H1 (cell line): ENCODE data around the gene CRK. TPM values are rescaled to one million over a fixed set of nuclear protein-coding genes. Genes with fewer than 3 reads are reported as not detected.

ENCODE experiments used
- CTCF ChIA-PET: fragments of 300-600 bp; sonication (Branson Sonifier 250); formaldehyde crosslinking; loops from one replicate; lab custom pipeline; 2021; ENCODE audit not compliant: partially characterized antibody; lab: Charles Lee
- POLR2A ChIA-PET: fragments of 300-600 bp; sonication (Branson Sonifier 250); formaldehyde crosslinking; loops from one replicate; lab custom pipeline; 2021; ENCODE audit warnings: inconsistent platforms; ENCODE audit not compliant: partially characterized antibody; lab: Charles Lee
- DNase-seq, 2 experiments: peaks; one replicate each; pipeline versions ENCODE4 v3.0.0 to v3.0.0-alpha.2; 2010 to 2022; ENCODE audit warnings: low spot score in 2 of 2, low read depth in 1 of 2, mixed read lengths in 1 of 2
- FAIRE-seq: peaks from 2 replicates; lab custom pipeline; 2011; peaks lifted over from hg19 to GRCh38; lab: Jason Lieb, UNC
- H2AFZ ChIP-seq: 2 replicates; pipeline ENCODE4 v1.8.1; 2012; ENCODE audit warnings: low read length, inconsistent platforms
- H2AK5ac ChIP-seq: 2 replicates; pipeline ENCODE4 v1.6.1; 2013; ENCODE audit warnings: low read depth, low read length
- H2BK120ac ChIP-seq: replicated peaks from 2 replicates; pipeline ENCODE3; 2013; ENCODE audit warnings: low read depth, low read length, inconsistent platforms
- H2BK12ac ChIP-seq: 2 replicates; pipeline ENCODE4 v1.6.1; 2013; ENCODE audit warnings: low read depth, low read length
- H2BK15ac ChIP-seq: 2 replicates; pipeline ENCODE4 v1.6.1; 2013; ENCODE audit warnings: low read length
- H2BK20ac ChIP-seq: 2 replicates; pipeline ENCODE4 v1.6.1; 2013; ENCODE audit warnings: low read length
- H2BK5ac ChIP-seq: 2 replicates; pipeline ENCODE4 v1.6.1; 2013; ENCODE audit warnings: low read depth, low read length
- H3K14ac ChIP-seq: 2 replicates; pipeline ENCODE4 v1.6.1; 2013; ENCODE audit warnings: inconsistent platforms; ENCODE audit not compliant: insufficient read length
- H3K18ac ChIP-seq: 2 replicates; pipeline ENCODE4 v1.6.1; 2013; ENCODE audit warnings: low read length; ENCODE audit errors: extremely low read depth
- H3K23ac ChIP-seq: 2 replicates; pipeline ENCODE4 v1.6.1; 2013; ENCODE audit warnings: inconsistent platforms; ENCODE audit not compliant: insufficient read length
- H3K23me2 ChIP-seq: 2 replicates; pipeline ENCODE4 v1.6.1; 2013; ENCODE audit warnings: low read depth, low read length
- H3K27ac ChIP-seq: 2 replicates; pipeline ENCODE4 v1.6.1; 2011; ENCODE audit warnings: low read depth, low read length, inconsistent platforms
- H3K27me3 ChIP-seq, 4 experiments: replicated peaks in 1 of 4; 1 replicate in 1 of 4; 2 replicates in 3 of 4; pipeline versions ENCODE4 v1.6.1 to v1.8.1; 2011 to 2013; ENCODE audit warnings: low read length in 3 of 4, mild to moderate bottlenecking in 3 of 4, inconsistent platforms in 2 of 4, mixed read lengths in 2 of 4, moderate library complexity in 1 of 4; ENCODE audit not compliant: control insufficient read depth in 3 of 4, insufficient read depth in 3 of 4; ENCODE audit errors: extremely low read depth in 1 of 4
- H3K36me3 ChIP-seq, 4 experiments: 2 replicates each; pipeline versions ENCODE4 v1.6.1 to v1.8.1; 2011 to 2013; ENCODE audit warnings: mild to moderate bottlenecking in 4 of 4, low read length in 3 of 4, moderate library complexity in 2 of 4, control low read depth in 1 of 4, inconsistent platforms in 1 of 4; ENCODE audit not compliant: insufficient read depth in 4 of 4, control insufficient read depth in 2 of 4
- H3K4ac ChIP-seq: replicated peaks from 2 replicates; pipeline ENCODE3; 2013; ENCODE audit warnings: low read length, low read depth, mixed read lengths, inconsistent platforms; ENCODE audit not compliant: insufficient read length
- H3K4me1 ChIP-seq, 4 experiments: replicated peaks in 1 of 4; 1 replicate in 1 of 4; 2 replicates in 3 of 4; pipeline versions ENCODE4 v1.6.1 to v1.8.1; 2011 to 2013; ENCODE audit warnings: low read length in 3 of 4, inconsistent platforms in 2 of 4, mixed read lengths in 1 of 4; ENCODE audit not compliant: insufficient read depth in 4 of 4, control insufficient read depth in 3 of 4
- H3K4me2 ChIP-seq, 2 experiments: 2 replicates each; pipeline versions ENCODE4 v1.6.1 to v1.8.1; 2011 to 2013; ENCODE audit warnings: low read depth in 2 of 2, low read length in 2 of 2, control low read depth in 1 of 2, inconsistent platforms in 1 of 2, mild to moderate bottlenecking in 1 of 2; ENCODE audit not compliant: insufficient read depth in 1 of 2
- H3K4me3 ChIP-seq, 4 experiments: fragments of 200-600, 300-600 bp in 1 of 4; sonication (generic), shearing (Covaris generic), sonication (Bioruptor Twin) in 1 of 4; 2 replicates each; pipeline versions ENCODE4 v1.5.1 to v1.8.1; 2011 to 2016; ENCODE audit warnings: low read length in 4 of 4, low read depth in 3 of 4, control low read depth in 2 of 4, inconsistent platforms in 2 of 4, mild to moderate bottlenecking in 2 of 4, mixed read lengths in 1 of 4, moderate library complexity in 1 of 4; ENCODE audit not compliant: insufficient read depth in 2 of 4; ENCODE audit errors: extremely low read depth in 1 of 4
- H3K56ac ChIP-seq: replicated peaks from 2 replicates; pipeline ENCODE3; 2013; ENCODE audit warnings: low read depth, mild to moderate bottlenecking, mixed read lengths, low read length, inconsistent platforms; ENCODE audit not compliant: insufficient read length
- H3K79me1 ChIP-seq: 2 replicates; pipeline ENCODE4 v1.6.1; 2013; ENCODE audit warnings: low read depth, low read length, control low read depth
- H3K79me2 ChIP-seq, 2 experiments: 2 replicates each; pipeline versions ENCODE4 v1.6.1 to v1.8.1; 2012 to 2013; ENCODE audit warnings: low read length in 2 of 2, mild to moderate bottlenecking in 2 of 2, inconsistent platforms in 1 of 2; ENCODE audit not compliant: insufficient read depth in 2 of 2, control insufficient read depth in 1 of 2
- H3K9ac ChIP-seq, 4 experiments: replicated peaks in 1 of 4; 1 replicate in 1 of 4; 2 replicates in 3 of 4; pipeline versions ENCODE4 v1.6.1 to v1.8.1; 2011 to 2013; ENCODE audit warnings: low read depth in 3 of 4, low read length in 3 of 4, control low read depth in 2 of 4, mild to moderate bottlenecking in 2 of 4, moderate library complexity in 2 of 4, inconsistent platforms in 1 of 4; ENCODE audit errors: extremely low read depth in 1 of 4
- H3K9me3 ChIP-seq, 2 experiments: 2 replicates each; pipeline versions ENCODE4 v1.6.1 to v1.8.1; 2012 to 2013; ENCODE audit warnings: mild to moderate bottlenecking in 2 of 2, moderate library complexity in 2 of 2, control low read depth in 1 of 2, inconsistent platforms in 1 of 2, low read depth in 1 of 2, low read length in 1 of 2, mixed read lengths in 1 of 2; ENCODE audit not compliant: insufficient read depth in 2 of 2
- H4K20me1 ChIP-seq, 2 experiments: replicated peaks in 1 of 2; 2 replicates each; pipeline versions ENCODE3 to v1.8.1; 2011 to 2013; ENCODE audit warnings: inconsistent platforms in 2 of 2, low read length in 2 of 2, mild to moderate bottlenecking in 1 of 2; ENCODE audit not compliant: insufficient read depth in 2 of 2, control insufficient read depth in 1 of 2
- H4K5ac ChIP-seq: 2 replicates; pipeline ENCODE4 v1.6.1; 2013; ENCODE audit warnings: low read length, low read depth, mixed read lengths, inconsistent platforms; ENCODE audit not compliant: insufficient read length
- H4K8ac ChIP-seq: 2 replicates; pipeline ENCODE4 v1.8.0; 2013; ENCODE audit warnings: mild to moderate bottlenecking, moderate library complexity, low read length, inconsistent platforms; ENCODE audit not compliant: insufficient read depth; ENCODE audit errors: extremely low read depth
- H4K91ac ChIP-seq: replicated peaks from 2 replicates; pipeline ENCODE3; 2013; ENCODE audit warnings: low read length, mixed read lengths, inconsistent platforms; ENCODE audit not compliant: insufficient read length
- ASH2L ChIP-seq: fragments of 200-600, 300-600 bp; sonication (generic); IDR thresholded peaks from one replicate; pipeline ENCODE4 v1.7.1; 2017; ENCODE audit warnings: low read length
- ATF3 ChIP-seq: IDR thresholded peaks from 2 replicates; pipeline ENCODE4 v1.6.1; 2011; ENCODE audit warnings: low read depth, mild to moderate bottlenecking, low read length; ENCODE audit not compliant: insufficient read depth
- CTBP2 ChIP-seq: IDR thresholded peaks from 2 replicates; pipeline ENCODE4 v1.7.0; 2011; ENCODE audit warnings: borderline replicate concordance, mild to moderate bottlenecking, moderate library complexity, mixed read lengths, low read length; ENCODE audit not compliant: insufficient read depth, insufficient read length
- HDAC6 ChIP-seq: IDR thresholded peaks from one replicate; pipeline ENCODE4 v1.7.1; 2012; ENCODE audit warnings: low read depth, mild to moderate bottlenecking, inconsistent platforms, low read length, moderate library complexity
- KDM5A ChIP-seq: fragments of 200-600 bp; IDR thresholded peaks from 2 replicates; pipeline ENCODE4 v1.7.1; 2012; ENCODE audit warnings: mild to moderate bottlenecking, low read length, inconsistent platforms, mixed read lengths
- PHF8 ChIP-seq: fragments of 200-600 bp; sonication (generic); conservative IDR thresholded peaks from 2 replicates; pipeline ENCODE4 v1.7.1; 2012; ENCODE audit warnings: low read depth, mild to moderate bottlenecking, inconsistent platforms, low read length, moderate library complexity
- POU5F1 ChIP-seq: IDR thresholded peaks from 2 replicates; pipeline ENCODE4 v1.6.1; 2011; ENCODE audit warnings: low read depth, mild to moderate bottlenecking, low read length, moderate library complexity
- RFX5 ChIP-seq: IDR thresholded peaks from 2 replicates; pipeline ENCODE4 v1.6.1; 2011; ENCODE audit warnings: low read depth, low read length, improper control_type of control experiment, borderline replicate concordance
- RXRA ChIP-seq: IDR thresholded peaks from 2 replicates; pipeline ENCODE4 v1.6.1; 2011; ENCODE audit warnings: low read depth, mild to moderate bottlenecking, low read length, moderate library complexity; ENCODE audit not compliant: insufficient read depth
- SIRT6 ChIP-seq: IDR thresholded peaks from one replicate; pipeline ENCODE4 v1.7.1; 2012; ENCODE audit warnings: low read length, inconsistent platforms
- SP1 ChIP-seq: IDR thresholded peaks from 2 replicates; pipeline ENCODE4 v1.6.1; 2011; ENCODE audit warnings: low read depth, low read length
- SP2 ChIP-seq: IDR thresholded peaks from 2 replicates; pipeline ENCODE4 v1.6.1; 2012; ENCODE audit warnings: mild to moderate bottlenecking, low read length, inconsistent platforms
- SP4 ChIP-seq: IDR thresholded peaks from 2 replicates; pipeline ENCODE4 v1.6.1; 2012; ENCODE audit warnings: low read length, inconsistent platforms
- SUZ12 ChIP-seq: fragments of 200-600 bp; sonication (generic); IDR thresholded peaks from 2 replicates; pipeline ENCODE4 v1.6.1; 2012; ENCODE audit warnings: mild to moderate bottlenecking, inconsistent platforms, low read length, moderate library complexity, mixed read lengths
- WGBS, 2 experiments: shearing (Covaris generic) in 1 of 2; methylation state at CpG; one replicate each; pipeline versions ENCODE4 v1.1.6 to v1.1.7; 2013 to 2015; ENCODE audit warnings: low lambda C conversion rate in 2 of 2, mixed read lengths in 2 of 2, inconsistent platforms in 1 of 2, low coverage in 1 of 2, missing lambda C conversion rate in 1 of 2; ENCODE audit not compliant: insufficient replicate concordance in 2 of 2, insufficient coverage in 1 of 2, insufficient read length in 1 of 2; ENCODE audit errors: extremely low coverage in 1 of 2, missing lambda C conversion rate in 1 of 2; 5-methylcytosine and 5-hydroxymethylcytosine counted together
- polyA plus RNA-seq, 7 experiments: library from polyadenylated mRNA; depleted of rRNA in 3 of 7; stranded (reverse) in 5 of 7; unstranded in 2 of 7; fragments of >200 nt in 5 of 7; fragments of 200-250 nt in 2 of 7; gene quantifications; 1 replicate in 5 of 7; 2 replicates in 1 of 7; 4 replicates in 1 of 7; pipeline versions ENCODE4 v1.2.1 to v1.2.3, GENCODE V29; 2011 to 2013; ENCODE audit warnings: missing spikeins in 2 of 7, mixed read lengths in 2 of 7
- total RNA-seq: library from RNA; stranded (reverse); fragmentation: NEBNext Ultra II Directional; extraction: Animal tissue kit (Norgen Biotek cat#: 25700); gene quantifications from 2 replicates; pipeline ENCODE4 v1.2.1, GENCODE V29; 2021

Gene CRK
- total and polyA plus RNA-seq, 2 of the 8 experiments (the other 6 are each of a cell fraction or from before 2014, with no cell fraction given), result 32.8 to 57.1 TPM

GRCh38 chr17:1467258-1467657 lies 11.2 kb upstream of the CRK start:
- no peaks in the 10 kb centered on the region; a peak in 1 of 4 replicates for H3K9me3 ChIP-seq
- H2AFZ ChIP-seq, result no peak overlapping the region
- H3K79me1 ChIP-seq, result no peaks in the 10 kb centered on the region; the same call in 1 of the 2 replicates
- no peak overlapping the region for H2BK15ac ChIP-seq
- no peaks in the 10 kb centered on the region for H3K23me2 ChIP-seq
- no peak overlapping the region for H4K91ac ChIP-seq
- no peaks in the 10 kb centered on the region for H3K79me2 ChIP-seq
- H2BK5ac ChIP-seq, result no peak overlapping the region
- H4K20me1 ChIP-seq, result peaks cover 1 to 3% of the 10 kb centered on the region in 2 experiments
- no peak for DNase-seq
- H2AK5ac ChIP-seq, result no peak overlapping the region
- no peak for FAIRE-seq
- CTCF ChIA-PET, result no interaction called here
- 96% methylated on average over 8 of the region's 16 CpGs; no CpG with 5 or more reads in 1 of the 2 experiments for WGBS, 2 experiments
- no peak overlapping the region for H3K23ac ChIP-seq
- H2BK20ac ChIP-seq, result no peak overlapping the region
- peaks cover 0 to 2% (median 0%) of the 10 kb centered on the region in 4 experiments; a peak in 1 of 7 replicates for H3K4me1 ChIP-seq
- H3K36me3 ChIP-seq, result peaks cover 6 to 35% (median 23%) of the 10 kb centered on the region in 4 experiments; a peak in 7 of 8 replicates
- H2BK12ac ChIP-seq, result no peak overlapping the region
- H3K14ac ChIP-seq, result no peak overlapping the region
- no peak overlapping the region for H2BK120ac ChIP-seq
- no peak overlapping the region for H3K56ac ChIP-seq
- no peak overlapping the region for H3K4me2 ChIP-seq
- no peak overlapping the region for H3K4me3 ChIP-seq
- no peak overlapping the region for H3K18ac ChIP-seq
- no peak overlapping the region for H3K9ac ChIP-seq
- H3K4ac ChIP-seq, result no peak overlapping the region
- no peak overlapping the region for H3K27ac ChIP-seq
- H3K27me3 ChIP-seq, result no peaks in the 10 kb centered on the region
- H4K5ac ChIP-seq, result no peak overlapping the region
- no peak overlapping the region for H4K8ac ChIP-seq
- POLR2A ChIA-PET, result interaction anchor here (0.6 to 1.1 kb wide), 2 partner anchors 7 to 69 kb away, joined by 3 to 4 read pairs; no protein-coding TSS in a partner anchor
- TF ChIP-seq SP4 (no peak), POU5F1 (no peak), SP1 (no peak), HDAC6 (no peak), ATF3 (no peak), ASH2L (no peak), CTBP2 (no peak), SP2 (no peak), KDM5A (no peak), RFX5 (no peak), SUZ12 (no peak), PHF8 (no peak), SIRT6 (no peak), RXRA (no peak)
